ENCODE data around the gene YIF1A.

DNA sequence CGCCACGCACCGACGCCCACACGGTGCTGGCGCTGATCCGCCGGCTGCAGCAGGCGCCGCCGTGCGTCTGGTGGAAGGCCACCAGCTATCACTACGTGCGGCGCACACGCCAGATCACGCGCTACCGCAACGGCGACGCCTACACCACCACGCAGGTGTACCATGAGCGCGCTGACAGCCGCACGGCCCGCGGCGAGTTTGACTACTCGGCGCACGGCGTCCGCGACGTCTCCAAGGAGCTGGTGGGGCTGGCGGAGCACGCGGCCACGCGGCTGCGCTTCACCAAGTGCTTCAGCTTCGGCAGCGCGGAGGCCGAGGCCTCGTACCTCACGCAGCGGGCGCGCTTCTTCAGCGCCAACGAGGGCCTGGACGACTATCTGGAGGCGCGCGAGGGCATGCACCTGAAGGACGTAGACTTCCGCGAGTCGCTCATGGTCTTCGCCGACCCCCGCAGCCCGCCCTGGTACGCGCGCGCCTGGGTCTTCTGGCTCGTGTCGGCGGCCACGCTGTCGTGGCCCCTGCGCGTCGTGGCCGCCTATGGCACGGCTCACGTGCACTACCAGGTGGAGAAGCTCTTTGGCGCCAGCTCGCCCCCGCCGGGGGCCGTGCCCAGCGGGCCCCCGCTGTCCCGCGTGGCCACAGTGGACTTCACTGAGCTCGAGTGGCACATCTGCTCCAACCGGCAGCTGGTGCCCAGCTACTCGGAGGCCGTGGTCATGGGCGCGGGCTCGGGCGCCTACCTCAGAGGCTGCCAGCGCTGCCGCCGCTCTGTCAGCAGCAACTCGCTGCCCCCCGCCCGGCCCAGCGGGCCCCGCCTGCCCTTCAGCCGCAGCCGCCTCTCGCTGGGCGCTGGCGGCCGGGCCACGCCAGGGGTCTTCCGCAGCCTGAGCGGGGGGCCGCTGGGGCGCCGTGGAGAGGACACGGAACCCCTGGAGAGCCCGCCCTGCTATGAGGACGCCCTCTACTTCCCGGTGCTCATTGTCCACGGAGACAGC lies 6.0 kb upstream of the YIF1A start:
- TF ChIP-seq, protein P1, sequence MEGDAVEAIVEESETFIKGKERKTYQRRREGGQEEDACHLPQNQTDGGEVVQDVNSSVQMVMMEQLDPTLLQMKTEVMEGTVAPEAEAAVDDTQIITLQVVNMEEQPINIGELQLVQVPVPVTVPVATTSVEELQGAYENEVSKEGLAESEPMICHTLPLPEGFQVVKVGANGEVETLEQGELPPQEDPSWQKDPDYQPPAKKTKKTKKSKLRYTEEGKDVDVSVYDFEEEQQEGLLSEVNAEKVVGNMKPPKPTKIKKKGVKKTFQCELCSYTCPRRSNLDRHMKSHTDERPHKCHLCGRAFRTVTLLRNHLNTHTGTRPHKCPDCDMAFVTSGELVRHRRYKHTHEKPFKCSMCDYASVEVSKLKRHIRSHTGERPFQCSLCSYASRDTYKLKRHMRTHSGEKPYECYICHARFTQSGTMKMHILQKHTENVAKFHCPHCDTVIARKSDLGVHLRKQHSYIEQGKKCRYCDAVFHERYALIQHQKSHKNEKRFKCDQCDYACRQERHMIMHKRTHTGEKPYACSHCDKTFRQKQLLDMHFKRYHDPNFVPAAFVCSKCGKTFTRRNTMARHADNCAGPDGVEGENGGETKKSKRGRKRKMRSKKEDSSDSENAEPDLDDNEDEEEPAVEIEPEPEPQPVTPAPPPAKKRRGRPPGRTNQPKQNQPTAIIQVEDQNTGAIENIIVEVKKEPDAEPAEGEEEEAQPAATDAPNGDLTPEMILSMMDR (optimal IDR thresholded peaks at IDR 0.05 in 1 of 3, IDR thresholded peaks at IDR 0.05 in 1 of 3, conservative IDR thresholded peaks at IDR 0.05 in 1 of 3; ENCODE audit: extremely low read depth in 1 of 3, insufficient read depth in 2 of 3, low read length in 3 of 3): no peak
- no peak for TF ChIP-seq EZH2 (IDR thresholded peaks at IDR 0.05; ENCODE audit: low read length)
